Natural killer cell (primary cell): Measurements from ENCODE around the gene KRT85. TPM values are rescaled to one million over a fixed set of nuclear protein-coding genes. Genes with fewer than 3 reads are reported as not detected.

ENCODE experiments used
- ATAC-seq, 3 donors: fragments of 150-1000 bp in 2 of 3; fragments of 200-7000 bp in 1 of 3; cut with Tn5 transposase; 1 replicate in 1 of 3; 2 replicates in 2 of 3; pipeline ENCODE4 v1.10.0; 2021; ENCODE audit warnings: mild to moderate bottlenecking in 2 of 3, moderate library complexity in 2 of 3
- DNase-seq, 2 donors: peaks; one replicate each; pipeline versions ENCODE4 v3.0.0 to v3.0.0-alpha.2; 2013 to 2021; ENCODE audit warnings: mixed read lengths in 1 of 2
- H3K27ac ChIP-seq: one replicate; pipeline ENCODE4 v1.5.1; 2013; ENCODE audit warnings: mild to moderate bottlenecking, low read length
- H3K27me3 ChIP-seq: one replicate; pipeline ENCODE4 v1.6.1; 2013; ENCODE audit warnings: low read length; ENCODE audit not compliant: control insufficient read depth, insufficient read depth
- H3K36me3 ChIP-seq: one replicate; pipeline ENCODE4 v1.6.1; 2013; ENCODE audit warnings: low read length; ENCODE audit not compliant: control insufficient read depth, insufficient read depth
- H3K4me1 ChIP-seq: one replicate; pipeline ENCODE4 v1.6.1; 2013; ENCODE audit warnings: low read length; ENCODE audit not compliant: control insufficient read depth, insufficient read depth
- H3K4me3 ChIP-seq: one replicate; pipeline ENCODE4 v1.5.1; 2013; ENCODE audit warnings: low read length
- H3K9me3 ChIP-seq: one replicate; pipeline ENCODE4 v1.6.1; 2013; ENCODE audit warnings: low read length; ENCODE audit not compliant: control insufficient read depth, insufficient read depth
- H3K27ac Mint-ChIP-seq, 2 donors: one replicate each; pipeline ENCODE4 v1.8.0; 2022; ENCODE audit warnings: mild to moderate bottlenecking in 2 of 2, mixed read lengths in 2 of 2, moderate library complexity in 1 of 2
- H3K27me3 Mint-ChIP-seq, 2 donors: one replicate each; pipeline ENCODE4 v1.8.0; 2022; ENCODE audit warnings: low read depth in 2 of 2, mixed read lengths in 2 of 2
- H3K36me3 Mint-ChIP-seq: one replicate; pipeline ENCODE4 v1.8.0; 2022; ENCODE audit warnings: mixed read lengths
- H3K4me1 Mint-ChIP-seq, 2 donors: one replicate each; pipeline ENCODE4 v1.8.0; 2022; ENCODE audit warnings: mixed read lengths in 2 of 2
- H3K4me3 Mint-ChIP-seq: one replicate; pipeline ENCODE4 v1.8.0; 2022; ENCODE audit warnings: mild to moderate bottlenecking, moderate library complexity, mixed read lengths
- H3K9me3 Mint-ChIP-seq, 2 donors: one replicate each; pipeline ENCODE4 v1.8.0; 2022; ENCODE audit warnings: mixed read lengths in 2 of 2
- WGBS: methylation state at CpG from one replicate; pipeline ENCODE4 v1.1.7; 2013; ENCODE audit warnings: missing lambda C conversion rate; ENCODE audit not compliant: insufficient coverage; 5-methylcytosine and 5-hydroxymethylcytosine counted together
- intact Hi-C: fragments of 100-400 bp; cut with micrococcal nuclease; formaldehyde crosslinking; loops from one replicate; pipeline ENCODE4 v1.14.2; 2022
- total RNA-seq, 4 donors: library from RNA; stranded (reverse); fragments of 120-200 nt in 1 of 4; gene quantifications; one replicate each; pipeline versions ENCODE4 v1.2.3 to v1.2.4, GENCODE V29; 2013 to 2022
- TF ChIP-seq, protein P1 (sequence below): fragments of 200-600 bp; IDR thresholded peaks from one replicate; pipeline ENCODE4 v1.8.0; 2022; ENCODE audit warnings: antibody characterized with exemption

KRT85 gene
- total RNA-seq, 3 donors from 2014 or later (not counting 1 experiment from before 2014, with no cell fraction given), result not detected

GRCh38 chr12:52389313-52390207 is 22.3 kb upstream of the KRT85 start:
- no peaks in the 10 kb centered on the region for H3K4me1 Mint-ChIP-seq
- no peak overlapping the region for H3K4me3 Mint-ChIP-seq
- H3K4me3 ChIP-seq, result no peak overlapping the region
- H3K9me3 ChIP-seq, result no peaks in the 10 kb centered on the region
- TF ChIP-seq, protein P1, sequence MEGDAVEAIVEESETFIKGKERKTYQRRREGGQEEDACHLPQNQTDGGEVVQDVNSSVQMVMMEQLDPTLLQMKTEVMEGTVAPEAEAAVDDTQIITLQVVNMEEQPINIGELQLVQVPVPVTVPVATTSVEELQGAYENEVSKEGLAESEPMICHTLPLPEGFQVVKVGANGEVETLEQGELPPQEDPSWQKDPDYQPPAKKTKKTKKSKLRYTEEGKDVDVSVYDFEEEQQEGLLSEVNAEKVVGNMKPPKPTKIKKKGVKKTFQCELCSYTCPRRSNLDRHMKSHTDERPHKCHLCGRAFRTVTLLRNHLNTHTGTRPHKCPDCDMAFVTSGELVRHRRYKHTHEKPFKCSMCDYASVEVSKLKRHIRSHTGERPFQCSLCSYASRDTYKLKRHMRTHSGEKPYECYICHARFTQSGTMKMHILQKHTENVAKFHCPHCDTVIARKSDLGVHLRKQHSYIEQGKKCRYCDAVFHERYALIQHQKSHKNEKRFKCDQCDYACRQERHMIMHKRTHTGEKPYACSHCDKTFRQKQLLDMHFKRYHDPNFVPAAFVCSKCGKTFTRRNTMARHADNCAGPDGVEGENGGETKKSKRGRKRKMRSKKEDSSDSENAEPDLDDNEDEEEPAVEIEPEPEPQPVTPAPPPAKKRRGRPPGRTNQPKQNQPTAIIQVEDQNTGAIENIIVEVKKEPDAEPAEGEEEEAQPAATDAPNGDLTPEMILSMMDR, result no peak
- 58% methylated on average over 9 of the region's 9 CpGs for WGBS
- no peaks in the 10 kb centered on the region for H3K36me3 Mint-ChIP-seq
- DNase-seq (no peak), ATAC-seq (no peak)
- no peaks in the 10 kb centered on the region for H3K9me3 Mint-ChIP-seq
- no peaks in the 10 kb centered on the region for H3K36me3 ChIP-seq
- H3K27ac Mint-ChIP-seq, result no peak overlapping the region
- intact Hi-C loops, result loop anchor here (5.0 kb wide), 1 partner anchor 488 kb away; no protein-coding TSS in a partner anchor
- H3K27me3 Mint-ChIP-seq, result peaks cover 0 to 10% of the 10 kb centered on the region in 2 donors
- H3K4me1 ChIP-seq, result no peaks in the 10 kb centered on the region
- H3K27me3 ChIP-seq, result no peaks in the 10 kb centered on the region
- no peak overlapping the region for H3K27ac ChIP-seq

DNA sequence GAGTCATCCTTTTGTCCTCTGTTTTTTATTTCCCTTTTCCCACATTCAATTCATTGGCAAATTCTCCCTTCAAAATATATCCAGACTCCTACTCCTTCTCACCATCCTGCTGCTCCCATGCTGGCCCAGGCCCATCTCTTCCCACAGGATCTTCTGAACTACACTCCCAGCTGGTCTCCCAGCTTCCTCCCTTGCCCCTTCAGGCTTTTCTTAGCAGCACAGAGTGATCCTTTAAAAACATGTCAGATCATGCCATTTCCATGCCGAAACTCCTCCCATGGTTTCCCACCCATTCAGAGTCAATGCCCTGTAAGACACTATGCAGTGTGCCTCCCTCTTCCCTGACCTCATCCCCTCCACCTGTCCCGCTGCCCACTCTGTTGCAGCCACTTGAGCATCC is 20.6 kb upstream of the KRT85 start:
- WGBS, result 81% methylated on average over 2 of the region's 2 CpGs
- no peak overlapping the region for H3K4me3 ChIP-seq
- no peaks in the 10 kb centered on the region for H3K36me3 ChIP-seq
- TF ChIP-seq, protein P1, result no peak
- no peak overlapping the region for H3K27ac ChIP-seq
- H3K27me3 Mint-ChIP-seq, result peaks cover 0 to 7% of the 10 kb centered on the region in 2 donors
- H3K9me3 Mint-ChIP-seq, result no peaks in the 10 kb centered on the region
- ATAC-seq, result no peak
- no peak for DNase-seq
- H3K9me3 ChIP-seq, result no peaks in the 10 kb centered on the region
- no peaks in the 10 kb centered on the region for H3K27me3 ChIP-seq
- no peak overlapping the region for H3K4me3 Mint-ChIP-seq
- peaks cover 6% of the 10 kb centered on the region for H3K4me1 ChIP-seq
- intact Hi-C loops, result no loop called here
- H3K4me1 Mint-ChIP-seq, result peaks cover 5% of the 10 kb centered on the region in 2 donors
- H3K36me3 Mint-ChIP-seq, result no peaks in the 10 kb centered on the region
- no peak overlapping the region for H3K27ac Mint-ChIP-seq

GRCh38 chr12:52385226-52385702 is 18.0 kb upstream of the KRT85 start, which contains the start of gene KRT84:
Gene KRT84, minus strand, starts transcription at chr12:52385652. Its CDS starts 67 bp downstream, at chr12:52385585.
- 96% methylated on average over 11 of the region's 11 CpGs for WGBS
- no peak for DNase-seq
- Histone ChIP-seq H3K4me3 (no peak within 1 kb of the TSS), H3K36me3 (no peaks in the 10 kb centered on the region), H3K9me3 (no peaks in the 10 kb centered on the region), H3K27me3 (no peaks in the 10 kb centered on the region), H3K27ac (no peak within 1 kb of the TSS), H3K4me1 (peaks cover 12% of the 10 kb centered on the region)
- no peaks in the 10 kb centered on the region for H3K9me3 Mint-ChIP-seq
- H3K4me3 Mint-ChIP-seq, result no peak within 1 kb of the TSS
- no peaks in the 10 kb centered on the region for H3K36me3 Mint-ChIP-seq
- ATAC-seq, result no peak
- no peak within 1 kb of the TSS for H3K27ac Mint-ChIP-seq
- intact Hi-C loops, result no loop called here
- H3K4me1 Mint-ChIP-seq, result peaks cover 8 to 9% of the 10 kb centered on the region in 2 donors
- TF ChIP-seq, protein P1, result no peak
- H3K27me3 Mint-ChIP-seq, result peaks cover 0 to 13% of the 10 kb centered on the region in 2 donors
